Fibroblast of villous mesenchyme (primary cell): Measurements from ENCODE around the gene PRR14. TPM values are rescaled to one million over a fixed set of nuclear protein-coding genes. Genes with fewer than 3 reads are reported as not detected.

ENCODE experiments used
- DNase-seq: peaks from one replicate; pipeline ENCODE4 v3.0.0-alpha.2; 2010; ENCODE audit warnings: low read depth
- H3K4me3 ChIP-seq: 2 replicates; pipeline ENCODE4 v1.5.1; 2011; ENCODE audit warnings: low read depth, mild to moderate bottlenecking, low read length
- CTCF ChIP-seq: IDR thresholded peaks from 2 replicates; pipeline ENCODE4 v1.5.1; 2012; ENCODE audit warnings: low read depth, mild to moderate bottlenecking, low read length; ENCODE audit not compliant: insufficient read depth
- total RNA-seq: library from RNA; depleted of rRNA; stranded (reverse); fragments of >200 nt; gene quantifications from 2 replicates; pipeline ENCODE4 v1.2.3, GENCODE V29; 2012

PRR14 gene
- total RNA-seq, 1 donor = 5.6 TPM

GRCh38 chr16:30649725-30650368 is 913 bp upstream of the PRR14 start:
- peak overlapping the region; percentile 61 for H3K4me3 ChIP-seq
- TF ChIP-seq CTCF = no peak
- no peak for DNase-seq

GRCh38 chr16:30651124-30652004 is 604 bp downstream of the PRR14 start:
- DNase-seq = peak; percentile 53

GRCh38 chr16:30652005-30652296 is 1.2 kb downstream of the PRR14 start:
- DNase-seq = no peak
- no peak for TF ChIP-seq CTCF
- H3K4me3 ChIP-seq = peak overlapping the region; percentile 89

More at GRCh38 chr16:30651124-30652004, 604 bp downstream of the PRR14 start:
- peak overlapping the region; percentile 89 for H3K4me3 ChIP-seq
- TF ChIP-seq CTCF = peak; percentile 41

DNA sequence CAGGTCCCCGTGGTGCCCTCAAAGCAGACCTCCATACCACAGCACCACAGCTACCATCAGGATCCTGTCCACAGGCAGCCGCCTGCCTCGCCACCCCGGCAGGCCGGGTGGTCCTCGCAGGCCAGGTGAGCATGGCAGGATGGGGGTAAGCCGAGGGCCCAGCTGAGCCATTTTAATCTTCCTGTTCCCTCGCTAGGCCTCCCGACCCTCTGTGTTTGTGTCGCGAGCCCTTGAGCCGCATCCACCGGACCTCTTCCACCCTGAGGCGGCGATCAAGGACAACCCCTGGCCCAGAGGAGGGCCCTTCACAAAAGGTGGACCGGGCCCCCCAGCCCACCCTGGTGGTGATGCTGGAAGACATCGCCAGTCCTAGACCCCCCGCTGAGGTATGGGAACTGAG is 2.0 kb downstream of the PRR14 start:
- H3K4me3 ChIP-seq = no peak overlapping the region

DNA sequence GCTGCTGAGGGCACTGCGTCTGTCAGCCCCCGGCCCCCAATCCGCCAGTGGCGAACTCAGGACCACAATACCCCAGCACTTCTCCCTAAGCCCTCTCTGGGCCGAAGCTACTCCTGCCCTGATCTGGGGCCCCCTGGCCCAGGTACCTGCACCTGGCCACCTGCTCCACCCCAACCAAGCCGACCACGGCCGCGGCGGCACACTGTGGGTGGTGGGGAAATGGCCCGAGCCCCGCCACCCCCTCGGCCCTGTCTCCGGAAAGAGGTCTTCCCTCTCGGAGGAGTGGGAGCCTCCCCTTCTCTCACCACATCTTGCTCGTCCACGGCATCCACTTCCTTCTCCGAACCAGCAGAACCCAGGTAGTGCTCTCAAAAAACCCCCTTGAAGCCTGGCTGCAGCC is 4.1 kb downstream of the PRR14 start:
- H3K4me3 ChIP-seq = no peak overlapping the region
- no peak for DNase-seq
- TF ChIP-seq CTCF = no peak

More for the DNA sequence above, 2.0 kb downstream of the PRR14 start:
- no peak for DNase-seq
- TF ChIP-seq CTCF = no peak

GRCh38 chr16:30655815-30656347 is 5.1 kb downstream of the PRR14 start:
- no peak overlapping the region for H3K4me3 ChIP-seq
- no peak for TF ChIP-seq CTCF
- no peak for DNase-seq
